Ishikawa (cell line): ENCODE measurements around the gene TMEM108.

Experiments used
- CEBPB ChIP-seq: IDR thresholded peaks from 2 replicates; pipeline ENCODE4 v1.6.1; 2012
- CREB1 ChIP-seq: IDR thresholded peaks from 2 replicates; pipeline ENCODE4 v1.6.1; 2012; ENCODE audit warnings: low read depth
- EGR1 ChIP-seq: IDR thresholded peaks from 2 replicates; pipeline ENCODE4 v1.6.1; 2012
- EP300 ChIP-seq: IDR thresholded peaks from 2 replicates; pipeline ENCODE4 v1.6.1; 2012; ENCODE audit warnings: borderline replicate concordance
- FOXM1 ChIP-seq: IDR thresholded peaks from 2 replicates; pipeline ENCODE4 v1.6.1; 2012; ENCODE audit warnings: low read depth, borderline replicate concordance
- NFIC ChIP-seq: IDR thresholded peaks from 2 replicates; pipeline ENCODE4 v1.6.1; 2012
- RAD21 ChIP-seq: IDR thresholded peaks from 2 replicates; pipeline ENCODE4 v1.6.1; 2012; ENCODE audit warnings: low read depth
- REST ChIP-seq: IDR thresholded peaks from 2 replicates; pipeline ENCODE4 v1.6.1; 2012; ENCODE audit warnings: low read depth, mild to moderate bottlenecking
- TAF1 ChIP-seq: IDR thresholded peaks from 2 replicates; pipeline ENCODE4 v1.6.1; 2012; ENCODE audit warnings: low read depth, mild to moderate bottlenecking
- TCF12 ChIP-seq: IDR thresholded peaks from 2 replicates; pipeline ENCODE4 v1.6.1; 2012; ENCODE audit warnings: low read depth
- TEAD4 ChIP-seq: IDR thresholded peaks from 2 replicates; pipeline ENCODE4 v1.6.1; 2012
- YY1 ChIP-seq: IDR thresholded peaks from 2 replicates; pipeline ENCODE4 v1.6.1; 2012; ENCODE audit warnings: low read depth
- ZBTB7A ChIP-seq: IDR thresholded peaks from 2 replicates; pipeline ENCODE4 v1.6.1; 2012; ENCODE audit warnings: low read depth
- TF ChIP-seq, protein P1 (sequence below): IDR thresholded peaks from 2 replicates; pipeline ENCODE4 v1.6.1; 2012
- TF ChIP-seq, protein P2 (sequence below): IDR thresholded peaks from 2 replicates; pipeline ENCODE4 v1.6.1; 2012

The TMEM108 gene

GRCh38 chr3:133394561-133395311 is 356.5 kb downstream of the TMEM108 start:
- TF ChIP-seq TEAD4 (no peak), TAF1 (no peak), RAD21 (no peak)

DNA sequence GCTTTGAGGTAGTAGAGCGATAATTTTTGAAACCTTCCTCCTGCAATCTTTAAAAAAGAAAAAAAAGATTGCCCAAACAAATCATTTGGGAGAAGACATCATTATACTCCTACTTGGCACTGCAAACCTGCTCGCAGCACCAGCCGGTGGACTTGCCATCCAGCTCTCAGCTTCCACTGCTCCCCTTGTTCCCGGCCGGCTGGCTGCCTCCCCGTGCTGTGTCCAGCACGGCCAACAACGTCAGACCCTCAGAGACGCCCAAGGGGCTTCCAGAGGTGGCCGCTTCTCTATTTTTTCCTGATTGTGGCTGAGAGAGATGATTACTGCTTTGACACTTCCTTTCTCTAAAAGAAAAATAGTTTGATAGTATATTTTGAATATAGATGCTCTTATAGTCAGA is 358.7 kb downstream of the TMEM108 start:
- TF ChIP-seq YY1 (no peak), RAD21 (no peak), EP300 (no peak), CREB1 (no peak), REST (no peak), EGR1 (no peak), ZBTB7A (no peak)

DNA sequence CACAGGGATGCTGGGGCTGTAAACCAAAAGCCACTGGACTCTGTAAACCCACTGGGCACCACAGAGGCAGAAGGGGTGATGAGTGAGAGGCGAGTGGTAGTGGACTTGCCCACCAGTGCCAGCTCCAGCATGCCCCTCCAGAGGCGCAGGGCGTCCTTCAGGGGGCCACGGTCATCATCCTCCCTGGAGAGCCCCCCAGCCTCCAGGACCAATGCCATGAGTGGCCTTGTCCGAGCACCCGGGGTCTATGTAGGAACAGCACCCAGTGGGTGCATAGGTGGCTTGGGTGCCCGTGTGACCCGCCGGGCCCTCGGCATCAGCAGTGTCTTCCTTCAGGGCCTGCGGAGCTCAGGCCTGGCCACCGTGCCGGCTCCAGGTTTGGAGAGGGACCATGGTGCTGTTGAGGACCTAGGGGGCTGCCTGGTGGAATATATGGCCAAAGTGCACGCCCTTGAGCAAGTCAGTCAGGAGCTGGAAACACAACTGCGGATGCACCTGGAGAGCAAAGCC is 361.9 kb downstream of the TMEM108 start, which contains the start of gene BFSP2:
Gene BFSP2 (plus strand): TSS at position 51 of the 510 bp plus-strand sequence. CDS start 28 bp downstream, at position 79.
- TF ChIP-seq TCF12 (no peak), CEBPB (no peak), REST (no peak), YY1 (no peak), RAD21 (no peak)
- TF ChIP-seq, protein P1, sequence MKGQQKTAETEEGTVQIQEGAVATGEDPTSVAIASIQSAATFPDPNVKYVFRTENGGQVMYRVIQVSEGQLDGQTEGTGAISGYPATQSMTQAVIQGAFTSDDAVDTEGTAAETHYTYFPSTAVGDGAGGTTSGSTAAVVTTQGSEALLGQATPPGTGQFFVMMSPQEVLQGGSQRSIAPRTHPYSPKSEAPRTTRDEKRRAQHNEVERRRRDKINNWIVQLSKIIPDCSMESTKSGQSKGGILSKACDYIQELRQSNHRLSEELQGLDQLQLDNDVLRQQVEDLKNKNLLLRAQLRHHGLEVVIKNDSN, result no peak

DNA sequence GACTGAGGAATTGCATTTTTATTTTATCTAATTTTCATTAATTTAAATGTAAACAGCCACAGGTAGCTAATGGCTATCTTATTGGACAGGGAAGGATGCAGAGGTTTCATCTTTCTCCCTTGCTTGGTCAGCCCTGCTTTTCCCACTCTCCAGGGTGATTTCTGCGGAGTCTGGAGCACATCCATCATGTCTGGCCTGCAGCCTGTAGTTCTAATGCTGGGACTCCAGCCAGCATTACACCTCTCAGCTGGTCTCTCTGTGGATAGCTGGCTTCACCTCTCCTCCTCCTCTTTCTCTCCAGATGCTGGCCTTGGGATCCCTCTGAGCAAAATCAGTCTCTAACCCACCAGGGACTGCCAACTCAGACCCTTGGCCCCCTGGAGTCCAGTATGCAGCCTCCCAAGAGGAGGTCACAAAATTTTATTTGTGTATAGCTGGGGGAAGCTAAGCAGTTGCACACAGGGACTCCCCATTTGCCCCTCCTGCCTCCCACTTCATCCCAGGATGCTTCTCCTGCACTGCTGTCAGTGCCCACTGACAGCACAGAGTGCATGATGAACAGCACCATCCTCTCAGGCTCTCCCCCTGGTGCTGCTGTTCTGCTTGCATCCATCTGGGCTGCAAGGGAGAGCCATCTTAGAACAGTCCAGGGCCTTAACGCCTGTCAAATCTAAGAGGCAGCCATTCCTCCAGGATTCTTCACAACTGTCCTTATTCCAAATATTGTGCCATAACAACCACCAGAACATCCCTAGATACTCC is 363.4 kb downstream of the TMEM108 start:
- no peak for TF ChIP-seq RAD21
- TF ChIP-seq FOXM1, result no peak
- no peak for TF ChIP-seq TEAD4
- TF ChIP-seq, protein P2, sequence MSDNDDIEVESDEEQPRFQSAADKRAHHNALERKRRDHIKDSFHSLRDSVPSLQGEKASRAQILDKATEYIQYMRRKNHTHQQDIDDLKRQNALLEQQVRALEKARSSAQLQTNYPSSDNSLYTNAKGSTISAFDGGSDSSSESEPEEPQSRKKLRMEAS, result no peak
- no peak for TF ChIP-seq TAF1
- no peak for TF ChIP-seq EP300
- TF ChIP-seq EGR1, result no peak
- TF ChIP-seq CEBPB, result no peak
- no peak for TF ChIP-seq REST

GRCh38 chr3:133404920-133405319 is 366.7 kb downstream of the TMEM108 start:
- TF ChIP-seq, protein P1, result no peak
- TF ChIP-seq FOXM1, result no peak
- no peak for TF ChIP-seq TAF1
- no peak for TF ChIP-seq EGR1
- no peak for TF ChIP-seq EP300
- TF ChIP-seq TEAD4, result no peak
- TF ChIP-seq ZBTB7A, result no peak
- no peak for TF ChIP-seq CREB1
- TF ChIP-seq REST, result no peak
- no peak for TF ChIP-seq CEBPB
- no peak for TF ChIP-seq TCF12
- no peak for TF ChIP-seq NFIC
- TF ChIP-seq RAD21, result no peak
- TF ChIP-seq, protein P2, result no peak
- no peak for TF ChIP-seq YY1
